CD14-positive monocyte (primary cell): ENCODE data around the gene PTPN2. TPM values are rescaled to one million over a fixed set of nuclear protein-coding genes. Genes with fewer than 3 reads are reported as not detected.

Experiments
- DNase-seq, 3 donors: peaks; one replicate each; pipeline ENCODE4 v3.0.0-alpha.2; 2011 to 2022
- H2AFZ ChIP-seq: 2 replicates; pipeline ENCODE4 v1.6.0; 2012; ENCODE audit warnings: mild to moderate bottlenecking, low read depth, low read length, inconsistent platforms; ENCODE audit not compliant: insufficient read depth, poor library complexity, severe bottlenecking
- H3K27ac ChIP-seq, 2 donors: 1 replicate in 1 of 2; 2 replicates in 1 of 2; pipeline ENCODE4 v1.5.1; 2012 to 2013; ENCODE audit warnings: low read length in 2 of 2, control low read depth in 1 of 2, inconsistent platforms in 1 of 2, low read depth in 1 of 2, mild to moderate bottlenecking in 1 of 2
- H3K27me3 ChIP-seq, 2 donors: one replicate each; pipeline versions ENCODE4 v1.6.0 to v1.6.1; 2011 to 2013; ENCODE audit warnings: low read length in 2 of 2; ENCODE audit not compliant: control insufficient read depth in 2 of 2, insufficient read depth in 2 of 2
- H3K36me3 ChIP-seq, 2 donors: replicated peaks in 1 of 2; 1 replicate in 1 of 2; 2 replicates in 1 of 2; pipeline versions ENCODE4 v1.5.1 to v1.6.1; 2012 to 2013; ENCODE audit warnings: low read length in 2 of 2, control low read depth in 1 of 2, inconsistent platforms in 1 of 2, mild to moderate bottlenecking in 1 of 2; ENCODE audit not compliant: insufficient read depth in 2 of 2, control insufficient read depth in 1 of 2
- H3K4me1 ChIP-seq, 2 donors: 1 replicate in 1 of 2; 2 replicates in 1 of 2; pipeline versions ENCODE4 v1.5.1 to v1.6.1; 2012 to 2013; ENCODE audit warnings: low read length in 2 of 2, control low read depth in 1 of 2, inconsistent platforms in 1 of 2, mild to moderate bottlenecking in 1 of 2, moderate library complexity in 1 of 2; ENCODE audit not compliant: insufficient read depth in 2 of 2, control insufficient read depth in 1 of 2
- H3K4me2 ChIP-seq: replicated peaks from 2 replicates; pipeline ENCODE3; 2012; ENCODE audit warnings: low read length, moderate library complexity, mild to moderate bottlenecking; ENCODE audit not compliant: poor library complexity, severe bottlenecking; ENCODE audit errors: extremely low read depth
- H3K4me3 ChIP-seq, 3 experiments: fragments of 200-600 bp in 1 of 3; sonication (generic) in 1 of 3; replicated peaks in 1 of 3; 1 replicate in 2 of 3; 2 replicates in 1 of 3; pipeline ENCODE4 v1.5.1; 2011 to 2013; ENCODE audit warnings: low read length in 3 of 3, mild to moderate bottlenecking in 3 of 3, control low read depth in 2 of 3, low read depth in 2 of 3, inconsistent platforms in 1 of 3, moderate library complexity in 1 of 3
- H3K79me2 ChIP-seq: 2 replicates; pipeline ENCODE4 v1.6.0; 2012; ENCODE audit warnings: mild to moderate bottlenecking, control low read depth, inconsistent platforms, low read length, moderate library complexity; ENCODE audit not compliant: insufficient read depth
- H3K9ac ChIP-seq: 2 replicates; pipeline ENCODE4 v1.6.0; 2017; ENCODE audit warnings: low read length, mild to moderate bottlenecking; ENCODE audit not compliant: insufficient read depth, poor library complexity, severe bottlenecking
- H3K9me3 ChIP-seq, 2 donors: replicated peaks in 1 of 2; 1 replicate in 1 of 2; 2 replicates in 1 of 2; pipeline versions ENCODE4 v1.5.1 to v1.6.1; 2012 to 2013; ENCODE audit warnings: low read length in 2 of 2, control low read depth in 1 of 2; ENCODE audit not compliant: control insufficient read depth in 1 of 2, insufficient read depth in 1 of 2
- H4K20me1 ChIP-seq: 2 replicates; pipeline ENCODE4 v1.6.0; 2012; ENCODE audit warnings: mild to moderate bottlenecking, low read length, control low read depth, moderate library complexity; ENCODE audit not compliant: insufficient read depth
- H3K27ac Mint-ChIP-seq, 7 donors: one replicate each; pipeline ENCODE4 v1.8.0; 2020; ENCODE audit warnings: mild to moderate bottlenecking in 7 of 7, mixed read lengths in 7 of 7, moderate library complexity in 6 of 7, inconsistent platforms in 2 of 7
- H3K27me3 Mint-ChIP-seq, 3 donors: one replicate each; pipeline ENCODE4 v1.8.0; 2021 to 2022; ENCODE audit warnings: low read depth in 3 of 3, mild to moderate bottlenecking in 3 of 3, mixed read lengths in 3 of 3, moderate library complexity in 3 of 3, inconsistent platforms in 1 of 3
- H3K36me3 Mint-ChIP-seq, 2 donors: one replicate each; pipeline ENCODE4 v1.8.0; 2020; ENCODE audit warnings: mixed read lengths in 2 of 2, inconsistent platforms in 1 of 2, mild to moderate bottlenecking in 1 of 2
- H3K4me1 Mint-ChIP-seq: one replicate; pipeline ENCODE4 v1.8.0; 2020; ENCODE audit warnings: mild to moderate bottlenecking, mixed read lengths
- H3K4me3 Mint-ChIP-seq, 2 donors: one replicate each; pipeline ENCODE4 v1.8.0; 2020; ENCODE audit warnings: mild to moderate bottlenecking in 2 of 2, mixed read lengths in 2 of 2, moderate library complexity in 1 of 2
- H3K9me3 Mint-ChIP-seq, 7 donors: one replicate each; pipeline ENCODE4 v1.8.0; 2020 to 2022; ENCODE audit warnings: mixed read lengths in 7 of 7, mild to moderate bottlenecking in 6 of 7, moderate library complexity in 6 of 7, inconsistent platforms in 2 of 7
- WGBS: methylation state at CpG from one replicate; pipeline ENCODE4 v1.1.5; 2013; ENCODE audit warnings: missing lambda C conversion rate; ENCODE audit not compliant: insufficient coverage; 5-methylcytosine and 5-hydroxymethylcytosine counted together
- intact Hi-C, 2 donors: fragments of 100-400 bp; cut with micrococcal nuclease; formaldehyde crosslinking; loops; one replicate each; pipeline versions ENCODE4 v1.15.0 to v1.15.1; 2023
- polyA plus RNA-seq, 3 donors: library from polyadenylated mRNA; depleted of rRNA in 1 of 3; unstranded in 2 of 3; stranded (reverse) in 1 of 3; fragments of 300-500 nt in 2 of 3; fragments of >200 nt in 1 of 3; fragmentation: Illumina TruSeq in 2 of 3; gene quantifications; 1 replicate in 2 of 3; 2 replicates in 1 of 3; pipeline ENCODE4 v1.2.3, GENCODE V29; 2012 to 2021
- TF ChIP-seq, protein P1 (sequence below): fragments of 200-600 bp; IDR thresholded peaks from one replicate; pipeline ENCODE4 v1.8.0; 2022; ENCODE audit warnings: antibody characterized with exemption, mild to moderate bottlenecking

The PTPN2 gene
- polyA plus RNA-seq, 3 donors, result 55.6 to 108 (median 78.4) TPM

DNA sequence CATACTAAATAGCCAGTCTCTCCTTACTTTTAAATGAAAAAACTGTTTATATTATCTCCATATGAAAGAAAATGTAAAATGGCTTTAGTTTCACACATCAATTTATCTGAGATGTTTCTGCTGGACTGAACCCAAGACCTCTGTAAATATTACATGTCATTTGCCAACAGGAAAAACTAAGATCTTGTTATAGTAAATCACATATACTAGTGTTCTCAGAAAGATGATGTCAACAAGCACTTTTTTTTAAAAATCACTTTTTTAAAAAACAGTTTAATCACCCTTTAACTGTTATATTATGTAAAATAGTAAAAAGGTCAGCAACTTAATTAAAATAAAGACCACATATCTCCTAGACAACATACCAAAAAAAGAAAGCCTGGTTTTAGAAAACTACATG is 46.3 kb downstream of the PTPN2 start:
- peak overlapping the region; percentile 71 for H3K4me2 ChIP-seq

DNA sequence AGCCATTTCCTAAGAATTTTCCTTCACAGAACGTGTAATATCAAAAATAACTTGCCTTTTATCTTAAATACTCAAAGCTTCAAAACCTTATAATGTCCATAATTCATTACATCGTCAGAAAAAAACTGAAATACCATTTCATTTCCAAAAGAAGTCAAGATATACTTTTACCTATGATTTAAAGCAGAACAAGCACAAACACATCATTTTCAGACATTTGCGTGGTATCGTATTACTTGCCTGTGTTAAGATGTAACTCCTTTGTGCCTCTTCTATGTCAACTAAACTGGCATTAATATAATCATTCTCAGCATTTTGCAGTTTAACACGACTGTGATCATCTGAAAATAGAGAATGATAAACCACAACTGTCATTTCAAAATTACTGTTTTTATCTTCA is 47.5 kb downstream of the PTPN2 start:
- intact Hi-C loops, result loop anchor here in 1 of 2 donors (10.0 kb wide), 1 partner anchor 108 kb away; the partner anchor contains the start of gene SEH1L
- Histone ChIP-seq H3K4me3 (no peak overlapping the region), H3K27me3 (no peaks in the 10 kb centered on the region), H3K36me3 (peaks cover 6 to 47% of the 10 kb centered on the region in 2 donors), H4K20me1 (no peaks in the 10 kb centered on the region), H3K9ac (no peak overlapping the region), H3K27ac (peak overlapping the region in 1 of 2 donors; percentile 19), H2AFZ (no peak overlapping the region), H3K9me3 (no peaks in the 10 kb centered on the region), H3K79me2 (peaks cover 77% of the 10 kb centered on the region), H3K4me1 (peaks cover 42 to 49% of the 10 kb centered on the region in 2 donors), H3K4me2 (no peak overlapping the region)
- Mint-ChIP-seq H3K27ac (peak overlapping the region in 1 of 7 donors; percentile 51), H3K36me3 (peaks cover 38 to 50% of the 10 kb centered on the region in 2 donors), H3K4me1 (peaks cover 47% of the 10 kb centered on the region), H3K9me3 (no peaks in the 10 kb centered on the region), H3K4me3 (no peak overlapping the region), H3K27me3 (no peaks in the 10 kb centered on the region)
- TF ChIP-seq, protein P1, sequence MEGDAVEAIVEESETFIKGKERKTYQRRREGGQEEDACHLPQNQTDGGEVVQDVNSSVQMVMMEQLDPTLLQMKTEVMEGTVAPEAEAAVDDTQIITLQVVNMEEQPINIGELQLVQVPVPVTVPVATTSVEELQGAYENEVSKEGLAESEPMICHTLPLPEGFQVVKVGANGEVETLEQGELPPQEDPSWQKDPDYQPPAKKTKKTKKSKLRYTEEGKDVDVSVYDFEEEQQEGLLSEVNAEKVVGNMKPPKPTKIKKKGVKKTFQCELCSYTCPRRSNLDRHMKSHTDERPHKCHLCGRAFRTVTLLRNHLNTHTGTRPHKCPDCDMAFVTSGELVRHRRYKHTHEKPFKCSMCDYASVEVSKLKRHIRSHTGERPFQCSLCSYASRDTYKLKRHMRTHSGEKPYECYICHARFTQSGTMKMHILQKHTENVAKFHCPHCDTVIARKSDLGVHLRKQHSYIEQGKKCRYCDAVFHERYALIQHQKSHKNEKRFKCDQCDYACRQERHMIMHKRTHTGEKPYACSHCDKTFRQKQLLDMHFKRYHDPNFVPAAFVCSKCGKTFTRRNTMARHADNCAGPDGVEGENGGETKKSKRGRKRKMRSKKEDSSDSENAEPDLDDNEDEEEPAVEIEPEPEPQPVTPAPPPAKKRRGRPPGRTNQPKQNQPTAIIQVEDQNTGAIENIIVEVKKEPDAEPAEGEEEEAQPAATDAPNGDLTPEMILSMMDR, result no peak
- WGBS, result 100% methylated on average over 2 of the region's 5 CpGs
- DNase-seq, result no peak

More for the DNA sequence above, 46.3 kb downstream of the PTPN2 start:
- H3K9me3 Mint-ChIP-seq, result no peaks in the 10 kb centered on the region
- Histone ChIP-seq H3K4me3 (peak overlapping the region; percentile 19 to 74 (median 57)), H4K20me1 (no peaks in the 10 kb centered on the region), H3K79me2 (peaks cover 81% of the 10 kb centered on the region), H3K27ac (peak overlapping the region; percentile 95 to 97), H3K9me3 (no peaks in the 10 kb centered on the region), H3K9ac (peak overlapping the region; percentile 62), H3K27me3 (no peaks in the 10 kb centered on the region), H3K36me3 (peaks cover 6 to 41% of the 10 kb centered on the region in 2 donors), H3K4me1 (peaks cover 42 to 51% of the 10 kb centered on the region in 2 donors), H2AFZ (peak overlapping the region; percentile 59)
- intact Hi-C loops, result loop anchor here in 1 of 2 donors (2.0 to 10.0 kb wide), 2 partner anchors 45 to 107 kb away; partner anchors contain the start of gene SEH1L
- DNase-seq, result no peak
- peaks cover 36 to 48% of the 10 kb centered on the region in 2 donors for H3K36me3 Mint-ChIP-seq
- H3K4me3 Mint-ChIP-seq, result peak overlapping the region; percentile 24 to 83
- peaks cover 52% of the 10 kb centered on the region for H3K4me1 Mint-ChIP-seq
- peak overlapping the region; percentile 96 to 98 (median 97) for H3K27ac Mint-ChIP-seq
- TF ChIP-seq, protein P1, result no peak
- H3K27me3 Mint-ChIP-seq, result no peaks in the 10 kb centered on the region
